Measurements from ENCODE around the gene ZNF507. TPM values are rescaled to one million over a fixed set of nuclear protein-coding genes. Genes with fewer than 3 reads are reported as not detected.

Gene ZNF507
- total RNA-seq, 1 donor from 2014 or later = 33.1 TPM

DNA sequence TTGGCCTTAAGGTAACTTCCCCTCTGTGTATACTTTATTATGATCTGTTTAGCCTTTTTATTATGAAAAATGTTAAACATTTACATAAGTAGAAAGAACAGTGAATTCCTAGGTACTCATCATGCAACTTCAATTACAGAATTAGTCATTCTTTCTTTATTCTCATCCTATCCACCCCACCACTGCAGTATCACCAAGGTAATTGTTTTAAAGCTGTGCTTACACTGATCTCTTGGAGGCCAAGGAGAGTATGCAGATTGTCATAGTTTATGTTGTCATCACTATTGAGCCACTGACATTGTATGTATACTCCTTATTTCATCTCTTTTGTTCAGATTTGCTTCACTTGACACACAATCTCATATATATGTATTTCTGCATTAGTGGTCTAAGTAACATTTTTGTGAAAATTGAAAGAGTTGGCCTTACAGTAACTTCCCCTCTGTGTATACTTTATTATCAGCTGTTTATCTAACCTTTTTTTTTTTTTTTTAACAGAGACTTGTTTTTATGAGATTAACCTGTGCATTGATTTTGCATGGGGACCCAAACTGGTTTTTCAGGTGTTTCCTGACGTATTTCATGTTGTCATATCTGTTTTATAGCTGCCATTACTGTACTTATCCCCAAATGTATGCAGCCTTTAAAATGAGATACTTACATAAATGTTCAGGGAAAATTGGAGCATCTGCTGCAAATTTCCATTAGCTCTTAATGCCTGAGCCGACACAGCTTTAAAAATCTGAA, 4.5 kb downstream of the ZNF507 start:
- H3K9me3 Mint-ChIP-seq = peaks cover 5% of the 10 kb centered on the region
- H3K27ac Mint-ChIP-seq = peak overlapping the region; percentile 14
- DNase-seq = no peak
- no peak overlapping the region for H3K4me3 Mint-ChIP-seq
- H3K36me3 Mint-ChIP-seq (ENCODE audit: low read depth) = peaks cover 63% of the 10 kb centered on the region
- peaks cover 43% of the 10 kb centered on the region for H3K4me1 Mint-ChIP-seq
- H3K27me3 Mint-ChIP-seq = no peaks in the 10 kb centered on the region
- intact Hi-C loops (cut with micrococcal nuclease) = no loop called here

DNA sequence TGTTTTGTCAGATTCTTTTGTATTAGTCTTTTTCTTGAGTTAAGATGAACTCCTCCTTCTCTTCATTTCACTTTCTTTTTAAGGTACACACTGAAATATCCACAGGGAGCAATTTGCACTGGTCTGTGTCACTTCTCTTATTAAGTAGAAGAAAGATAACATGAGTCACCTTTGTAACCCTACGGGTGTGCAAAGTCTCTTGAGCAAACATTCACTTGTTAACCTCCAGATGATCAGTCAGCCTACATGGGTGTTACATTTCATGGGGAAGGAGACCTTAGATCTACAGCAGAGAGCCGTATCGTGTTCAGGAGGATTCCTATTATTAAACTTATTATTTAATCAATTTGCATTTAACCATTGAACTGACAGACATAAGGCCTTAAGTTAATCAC, 5.1 kb downstream of the ZNF507 start:
- no peak for DNase-seq
- Mint-ChIP-seq H3K4me3 (no peak overlapping the region), H3K9me3 (peaks cover 5% of the 10 kb centered on the region), H3K27me3 (no peaks in the 10 kb centered on the region), H3K36me3 (ENCODE audit: low read depth) (peaks cover 69% of the 10 kb centered on the region), H3K27ac (peak overlapping the region; percentile 36), H3K4me1 (peaks cover 46% of the 10 kb centered on the region)
- intact Hi-C loops (cut with micrococcal nuclease) = no loop called here

DNA sequence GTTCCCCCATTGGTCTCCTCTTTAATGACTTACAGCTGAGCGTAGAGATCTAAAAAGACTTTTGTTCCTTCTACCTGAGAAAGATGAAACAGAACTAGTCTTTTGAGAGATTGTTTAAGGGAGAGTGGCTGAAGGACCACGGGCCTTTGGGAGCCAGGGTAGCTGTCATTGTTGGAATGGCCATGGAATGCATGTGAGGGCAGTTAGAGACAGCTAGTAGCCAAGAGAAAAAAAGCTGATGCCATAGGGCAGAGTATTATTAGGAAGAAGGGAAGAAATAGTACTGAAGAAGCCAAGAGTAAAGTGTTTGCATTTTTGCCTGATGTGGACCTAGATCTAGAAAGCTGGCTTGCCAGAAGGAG, 5.6 kb downstream of the ZNF507 start:
- no peak for DNase-seq
- intact Hi-C loops (cut with micrococcal nuclease) = no loop called here
- H3K4me3 Mint-ChIP-seq = peak overlapping the region; percentile 32
- H3K27ac Mint-ChIP-seq = peak overlapping the region; percentile 67
- no peaks in the 10 kb centered on the region for H3K27me3 Mint-ChIP-seq
- peaks cover 68% of the 10 kb centered on the region for H3K36me3 Mint-ChIP-seq (ENCODE audit: low read depth)
- peaks cover 46% of the 10 kb centered on the region for H3K4me1 Mint-ChIP-seq
- H3K9me3 Mint-ChIP-seq = peaks cover 5% of the 10 kb centered on the region

DNA sequence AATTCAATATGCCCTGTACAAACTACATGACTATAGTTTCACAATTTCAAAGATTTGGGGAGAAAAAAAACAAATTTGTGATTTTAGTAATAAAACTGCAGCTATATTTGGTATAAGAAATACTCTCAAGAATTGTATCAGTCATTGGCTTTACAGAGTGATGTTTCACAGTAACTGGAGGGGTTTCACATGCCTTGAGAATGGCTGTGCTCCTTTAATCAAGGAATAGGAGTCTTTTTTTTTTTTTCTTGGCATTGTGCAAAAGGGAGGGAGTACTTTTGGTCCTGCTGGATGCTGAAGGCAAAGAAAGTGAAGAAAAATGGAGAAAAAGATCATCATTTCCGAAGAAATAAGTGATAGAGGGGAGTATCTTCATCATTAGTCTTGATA, 6.8 kb downstream of the ZNF507 start:
- Mint-ChIP-seq H3K9me3 (peaks cover 5% of the 10 kb centered on the region), H3K36me3 (ENCODE audit: low read depth) (peaks cover 79% of the 10 kb centered on the region), H3K4me1 (peaks cover 44% of the 10 kb centered on the region), H3K27me3 (no peaks in the 10 kb centered on the region), H3K27ac (no peak overlapping the region), H3K4me3 (no peak overlapping the region)
- DNase-seq = no peak
- intact Hi-C loops (cut with micrococcal nuclease) = no loop called here

DNA sequence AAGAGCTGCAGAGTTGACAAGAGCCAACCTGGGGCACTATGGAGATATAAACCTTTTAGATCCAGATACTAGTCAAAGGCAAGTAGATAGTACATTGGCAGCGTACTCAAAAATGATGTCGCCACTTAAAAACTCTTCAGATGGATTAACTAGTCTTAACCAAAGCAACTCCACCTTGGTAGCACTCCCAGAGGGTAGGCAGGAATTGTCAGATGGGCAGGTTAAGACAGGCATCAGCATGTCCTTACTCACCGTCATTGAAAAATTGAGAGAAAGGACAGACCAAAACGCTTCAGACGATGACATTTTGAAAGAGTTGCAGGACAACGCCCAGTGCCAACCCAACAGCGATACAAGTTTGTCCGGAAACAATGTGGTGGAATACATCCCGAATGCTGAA, 8.9 kb downstream of the ZNF507 start:
- DNase-seq = no peak
- intact Hi-C loops (cut with micrococcal nuclease) = no loop called here
- peaks cover 5% of the 10 kb centered on the region for H3K9me3 Mint-ChIP-seq
- H3K4me3 Mint-ChIP-seq = no peak overlapping the region
- peaks cover 79% of the 10 kb centered on the region for H3K36me3 Mint-ChIP-seq (ENCODE audit: low read depth)
- no peaks in the 10 kb centered on the region for H3K27me3 Mint-ChIP-seq
- no peak overlapping the region for H3K27ac Mint-ChIP-seq
- peaks cover 33% of the 10 kb centered on the region for H3K4me1 Mint-ChIP-seq

DNA sequence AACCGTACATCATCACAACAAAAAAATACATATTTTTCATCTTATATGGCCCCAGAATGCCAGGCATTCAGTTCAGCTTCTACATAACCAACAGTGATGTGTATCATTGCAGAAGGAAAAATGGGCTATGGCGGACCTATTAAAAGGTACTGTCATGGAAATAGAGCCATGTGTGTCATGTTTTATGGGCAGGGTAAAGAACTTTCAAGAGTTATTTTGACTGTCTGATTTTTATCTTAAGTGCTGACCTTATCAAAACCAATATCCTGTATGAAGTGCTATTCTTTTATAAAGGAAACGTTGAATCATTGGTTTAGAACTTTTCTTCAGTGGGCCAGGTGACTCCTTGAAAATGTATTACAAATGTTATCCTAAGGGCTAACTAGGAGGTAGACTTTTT, 9.9 kb downstream of the ZNF507 start:
- Mint-ChIP-seq H3K9me3 (peaks cover 5% of the 10 kb centered on the region), H3K27me3 (no peaks in the 10 kb centered on the region), H3K4me1 (peaks cover 24% of the 10 kb centered on the region), H3K27ac (peak overlapping the region; percentile 34), H3K4me3 (no peak overlapping the region), H3K36me3 (ENCODE audit: low read depth) (peaks cover 77% of the 10 kb centered on the region)
- intact Hi-C loops (cut with micrococcal nuclease) = no loop called here
- no peak for DNase-seq

DNA sequence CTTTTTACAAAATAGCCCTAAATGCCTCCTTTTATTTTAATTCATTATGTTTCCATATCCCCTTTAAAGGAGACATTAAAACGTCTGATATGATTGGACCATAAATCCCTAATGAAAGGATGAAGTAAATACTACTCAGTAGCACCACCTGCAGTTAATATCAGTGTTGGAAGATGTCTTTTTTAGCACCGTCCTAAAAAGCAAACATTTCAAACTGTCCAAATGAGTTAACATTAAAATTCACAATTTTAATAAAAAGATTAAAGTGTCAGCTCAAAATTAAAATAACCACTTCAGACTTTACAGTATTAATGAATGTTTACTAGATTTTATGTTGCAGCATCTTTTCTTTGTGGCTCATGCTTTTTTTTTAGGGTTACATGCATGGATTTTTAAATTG, 12.3 kb downstream of the ZNF507 start:
- intact Hi-C loops (cut with micrococcal nuclease) = no loop called here
- no peak for DNase-seq
- Mint-ChIP-seq H3K4me3 (no peak overlapping the region), H3K9me3 (no peaks in the 10 kb centered on the region), H3K27ac (no peak overlapping the region), H3K36me3 (ENCODE audit: low read depth) (peaks cover 75% of the 10 kb centered on the region), H3K27me3 (no peaks in the 10 kb centered on the region), H3K4me1 (peaks cover 11% of the 10 kb centered on the region)

DNA sequence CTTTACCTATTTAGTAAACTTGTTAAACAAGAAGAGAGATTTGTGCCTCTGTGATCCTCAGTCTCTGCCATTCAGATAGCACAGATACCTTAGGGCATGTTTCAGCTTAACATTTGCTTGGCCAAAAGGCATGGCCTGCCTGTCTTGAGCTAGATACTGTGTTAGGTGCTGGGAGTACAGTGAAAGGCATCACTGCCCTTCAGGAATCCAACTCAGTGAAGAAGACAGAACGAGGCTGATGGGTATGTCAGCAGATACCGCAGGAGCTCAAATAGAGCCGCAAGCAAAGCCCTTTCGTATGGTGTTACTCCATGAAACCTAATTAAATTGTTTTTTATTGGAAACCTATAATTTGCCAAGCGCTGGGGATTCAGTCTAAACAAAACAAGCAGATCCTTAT, 12.9 kb downstream of the ZNF507 start:
- intact Hi-C loops (cut with micrococcal nuclease) = no loop called here
- Mint-ChIP-seq H3K36me3 (ENCODE audit: low read depth) (peaks cover 74% of the 10 kb centered on the region), H3K27me3 (no peaks in the 10 kb centered on the region)

DNA sequence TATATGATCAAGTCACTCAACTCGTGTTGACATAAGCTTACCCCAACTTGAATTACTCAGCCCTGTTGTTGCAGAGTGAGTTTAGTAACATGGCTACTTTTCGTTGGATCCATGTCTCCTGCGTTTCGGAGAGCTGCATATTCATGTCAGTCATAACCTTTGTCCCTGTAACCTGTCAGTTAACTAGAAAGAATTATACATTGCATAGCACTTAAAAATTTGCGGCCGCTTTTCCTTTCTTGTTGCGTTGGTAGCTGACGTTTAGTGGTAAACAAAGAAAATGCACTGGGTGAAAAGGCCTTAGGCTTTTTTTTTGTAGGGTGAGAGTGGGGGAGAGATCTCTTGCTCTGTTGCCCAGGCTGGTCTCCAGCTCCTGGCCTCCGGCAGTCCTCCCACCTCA, 14.2 kb downstream of the ZNF507 start:
- intact Hi-C loops (cut with micrococcal nuclease) = no loop called here
- Mint-ChIP-seq H3K36me3 (ENCODE audit: low read depth) (peaks cover 70% of the 10 kb centered on the region), H3K27ac (no peak overlapping the region), H3K27me3 (no peaks in the 10 kb centered on the region), H3K4me3 (no peak overlapping the region), H3K9me3 (no peaks in the 10 kb centered on the region), H3K4me1 (peaks cover 10% of the 10 kb centered on the region)
- DNase-seq = no peak

More for the DNA sequence above, 12.9 kb downstream of the ZNF507 start:
- Mint-ChIP-seq H3K4me3 (no peak overlapping the region), H3K27ac (no peak overlapping the region), H3K9me3 (no peaks in the 10 kb centered on the region), H3K4me1 (peaks cover 11% of the 10 kb centered on the region)
- DNase-seq = no peak

DNA sequence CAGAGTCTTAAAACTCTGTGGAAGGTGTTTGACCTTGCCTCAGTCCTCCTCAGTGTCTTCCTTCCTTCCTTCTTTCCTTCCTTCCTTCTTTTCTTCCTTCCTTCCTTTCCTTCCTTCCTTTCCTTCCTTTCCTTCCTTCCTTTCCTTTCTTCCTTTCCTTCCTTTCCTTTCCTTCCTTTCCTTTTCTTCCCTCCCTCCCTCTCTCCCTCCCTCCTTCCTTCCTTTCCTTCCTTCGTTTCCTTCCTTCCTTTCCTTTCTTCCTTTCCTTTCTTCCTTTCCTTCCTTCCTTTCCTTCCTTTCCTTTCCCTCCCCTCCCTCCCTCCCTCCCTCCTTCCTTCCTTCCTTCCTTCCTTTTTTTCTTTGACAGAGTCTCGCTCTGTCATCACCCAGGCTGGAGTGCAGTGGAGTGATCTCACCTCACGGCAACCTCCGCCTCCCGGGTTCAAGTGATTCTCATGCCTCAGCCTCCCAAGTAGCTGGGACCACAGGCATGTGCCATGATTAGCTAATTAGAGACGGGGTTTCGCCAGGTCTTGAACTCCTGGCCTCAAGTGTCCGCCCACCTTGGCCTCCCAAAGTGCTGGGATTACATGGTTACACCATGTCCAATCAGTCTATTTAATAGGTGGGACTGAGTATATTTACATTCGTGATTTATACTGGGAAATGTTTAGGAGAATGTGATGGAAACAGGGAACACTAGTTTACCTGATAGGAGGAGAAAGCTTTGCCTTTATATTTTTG, 16.3 kb downstream of the ZNF507 start:
- peaks cover 5% of the 10 kb centered on the region for H3K4me1 Mint-ChIP-seq
- H3K36me3 Mint-ChIP-seq (ENCODE audit: low read depth) = peaks cover 69% of the 10 kb centered on the region
- no peaks in the 10 kb centered on the region for H3K9me3 Mint-ChIP-seq
- no peak for DNase-seq
- intact Hi-C loops (cut with micrococcal nuclease) = no loop called here
- no peak overlapping the region for H3K27ac Mint-ChIP-seq
- H3K4me3 Mint-ChIP-seq = no peak overlapping the region
- H3K27me3 Mint-ChIP-seq = no peaks in the 10 kb centered on the region

DNA sequence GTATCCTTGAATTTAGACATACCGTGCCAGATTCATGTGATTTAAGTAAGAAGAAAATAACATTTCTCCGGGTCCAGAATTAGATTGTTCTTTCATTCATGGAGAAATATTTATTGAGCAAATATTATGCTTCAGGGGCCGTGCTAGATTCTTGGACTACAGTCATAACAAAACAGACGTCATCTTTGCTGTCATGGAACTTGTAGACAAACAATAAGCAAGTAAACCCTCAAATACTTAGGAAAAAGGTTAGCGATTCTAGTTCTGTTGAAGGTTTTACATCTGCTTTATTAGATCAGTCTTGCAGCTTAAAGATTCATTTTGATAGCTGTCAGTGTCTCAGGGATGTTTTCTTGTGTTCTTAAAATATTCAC, 16.9 kb downstream of the ZNF507 start:
- H3K36me3 Mint-ChIP-seq (ENCODE audit: low read depth) = peaks cover 68% of the 10 kb centered on the region

DNA sequence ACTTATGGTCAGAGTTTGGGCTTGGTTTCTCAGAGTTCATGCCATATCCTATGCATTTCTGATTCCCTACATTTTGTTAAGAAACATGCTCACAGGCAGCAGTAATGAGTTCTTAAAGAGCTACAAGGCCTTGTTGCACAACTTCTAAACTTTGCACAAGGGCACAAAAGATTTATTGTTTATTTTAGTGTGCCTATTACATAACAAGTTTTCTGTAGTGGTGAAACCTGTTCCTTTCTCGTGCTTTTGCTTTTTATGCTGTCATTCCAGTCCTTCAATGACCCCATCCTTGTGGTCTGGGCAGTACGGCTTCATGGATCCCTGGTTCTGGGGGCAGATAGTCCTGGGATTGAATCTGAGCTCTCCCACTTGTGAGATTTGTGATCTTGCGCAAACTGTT, 17.8 kb downstream of the ZNF507 start:
- DNase-seq = no peak
- Mint-ChIP-seq H3K36me3 (ENCODE audit: low read depth) (peaks cover 67% of the 10 kb centered on the region), H3K4me3 (no peak overlapping the region), H3K27ac (no peak overlapping the region), H3K9me3 (no peaks in the 10 kb centered on the region), H3K4me1 (peaks cover 5% of the 10 kb centered on the region), H3K27me3 (no peaks in the 10 kb centered on the region)
- intact Hi-C loops (cut with micrococcal nuclease) = no loop called here

More for the DNA sequence above, 16.9 kb downstream of the ZNF507 start:
- Mint-ChIP-seq H3K4me1 (peaks cover 5% of the 10 kb centered on the region), H3K27me3 (no peaks in the 10 kb centered on the region), H3K4me3 (no peak overlapping the region), H3K27ac (no peak overlapping the region), H3K9me3 (no peaks in the 10 kb centered on the region)
- DNase-seq = no peak
- intact Hi-C loops (cut with micrococcal nuclease) = no loop called here

DNA sequence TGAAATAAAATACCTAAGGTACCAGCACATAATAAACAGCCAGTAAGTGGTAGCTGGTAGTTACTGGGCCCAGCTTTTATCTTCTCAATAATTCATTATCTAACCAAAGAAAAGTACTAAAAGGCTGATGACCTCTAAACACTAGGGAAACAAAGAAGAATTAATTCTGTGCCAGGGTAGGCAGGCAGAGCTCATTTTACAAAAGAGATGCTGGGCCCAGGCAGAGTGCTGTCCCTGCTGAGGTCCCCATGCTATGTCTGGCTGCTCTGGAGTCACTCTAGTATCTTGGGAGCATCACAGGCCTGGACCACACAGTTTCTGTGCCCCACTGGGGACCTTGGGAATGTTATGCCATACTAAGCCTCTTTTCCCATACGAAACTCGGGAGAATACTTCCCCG, 18.2 kb downstream of the ZNF507 start:
- intact Hi-C loops (cut with micrococcal nuclease) = no loop called here
- Mint-ChIP-seq H3K9me3 (no peaks in the 10 kb centered on the region), H3K27me3 (no peaks in the 10 kb centered on the region), H3K36me3 (ENCODE audit: low read depth) (peaks cover 65% of the 10 kb centered on the region), H3K4me1 (peaks cover 7% of the 10 kb centered on the region), H3K27ac (no peak overlapping the region), H3K4me3 (no peak overlapping the region)
- no peak for DNase-seq

DNA sequence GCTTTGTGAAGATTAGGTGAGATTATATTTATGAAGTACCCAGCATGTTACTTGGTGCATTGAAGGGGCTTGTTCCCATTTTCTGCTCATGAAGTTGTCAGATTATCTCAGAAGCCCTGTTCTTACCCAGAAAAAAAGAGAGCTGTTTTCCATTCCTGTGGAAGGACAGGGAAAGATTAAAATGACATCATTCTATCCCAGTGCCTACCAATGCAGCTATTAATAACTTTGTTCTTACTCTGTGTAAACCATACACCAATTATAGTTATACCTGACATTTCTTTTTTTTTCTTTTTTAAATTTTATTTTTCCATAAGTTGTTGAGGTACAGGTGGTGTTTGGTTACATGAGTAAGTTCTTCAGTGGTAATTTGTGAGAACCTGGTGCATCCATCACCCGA, 18.6 kb downstream of the ZNF507 start:
- no peaks in the 10 kb centered on the region for H3K9me3 Mint-ChIP-seq
- no peaks in the 10 kb centered on the region for H3K27me3 Mint-ChIP-seq
- intact Hi-C loops (cut with micrococcal nuclease) = no loop called here
- no peak for DNase-seq
- H3K4me3 Mint-ChIP-seq = no peak overlapping the region
- H3K36me3 Mint-ChIP-seq (ENCODE audit: low read depth) = peaks cover 63% of the 10 kb centered on the region
- peaks cover 7% of the 10 kb centered on the region for H3K4me1 Mint-ChIP-seq
- H3K27ac Mint-ChIP-seq = no peak overlapping the region
